ENCODE measurements around the gene CKS2. TPM values are rescaled to one million over a fixed set of nuclear protein-coding genes. Genes with fewer than 3 reads are reported as not detected.

CKS2 gene
- total RNA-seq, 1 experiment from 2014 or later = 303 TPM

DNA sequence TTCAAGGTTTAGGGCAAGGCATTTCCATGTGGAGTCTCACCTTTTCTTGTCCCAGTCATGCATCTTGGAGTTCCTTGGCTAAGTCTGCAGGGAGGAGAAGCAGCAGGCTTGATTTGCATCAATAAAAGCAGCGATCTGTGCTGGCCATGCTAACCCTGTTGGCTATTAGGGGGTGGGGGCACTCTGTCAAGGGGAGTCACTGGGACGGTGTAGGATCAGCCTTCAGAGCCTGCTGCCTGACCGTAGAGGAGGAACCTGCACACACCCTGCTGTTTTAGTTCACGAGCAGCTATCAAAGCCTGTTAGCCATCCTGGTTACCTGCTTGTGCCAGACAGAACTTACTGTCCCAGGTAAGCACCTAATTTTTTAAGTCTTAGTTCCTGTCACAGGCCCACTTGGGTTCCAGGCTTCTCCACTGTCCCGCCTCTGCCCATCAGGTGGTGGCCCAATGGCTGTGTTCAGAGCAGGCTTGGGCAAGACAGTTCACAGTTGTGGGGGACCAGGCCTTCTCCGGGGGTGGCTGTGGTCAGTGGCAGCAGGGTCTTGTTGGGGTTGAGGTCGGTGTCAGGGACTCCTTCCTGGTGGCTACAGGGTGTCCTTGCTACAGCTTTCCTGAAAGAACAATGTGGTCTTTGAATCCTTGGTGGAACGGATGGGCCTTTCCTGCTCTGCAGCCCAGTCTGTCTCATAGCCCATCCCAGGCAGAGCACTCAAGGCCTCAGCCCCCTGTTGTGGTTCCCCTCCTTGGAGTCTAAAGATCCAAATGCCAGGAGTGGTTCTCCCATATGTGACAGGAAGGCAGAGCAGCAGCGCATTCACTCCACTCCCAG is 51.0 kb downstream of the CKS2 start:
- no peak for DNase-seq
- H3K4me3 ChIP-seq (ENCODE audit: insufficient read depth, low read depth, low read length) = no peak overlapping the region
- H3K27me3 ChIP-seq (ENCODE audit: control insufficient read depth, insufficient read depth, low read length) = no peaks in the 10 kb centered on the region
- H3K36me3 ChIP-seq (replicated peaks; ENCODE audit: control insufficient read depth, insufficient read depth, low read length) = peaks cover 36% of the 10 kb centered on the region

DNA sequence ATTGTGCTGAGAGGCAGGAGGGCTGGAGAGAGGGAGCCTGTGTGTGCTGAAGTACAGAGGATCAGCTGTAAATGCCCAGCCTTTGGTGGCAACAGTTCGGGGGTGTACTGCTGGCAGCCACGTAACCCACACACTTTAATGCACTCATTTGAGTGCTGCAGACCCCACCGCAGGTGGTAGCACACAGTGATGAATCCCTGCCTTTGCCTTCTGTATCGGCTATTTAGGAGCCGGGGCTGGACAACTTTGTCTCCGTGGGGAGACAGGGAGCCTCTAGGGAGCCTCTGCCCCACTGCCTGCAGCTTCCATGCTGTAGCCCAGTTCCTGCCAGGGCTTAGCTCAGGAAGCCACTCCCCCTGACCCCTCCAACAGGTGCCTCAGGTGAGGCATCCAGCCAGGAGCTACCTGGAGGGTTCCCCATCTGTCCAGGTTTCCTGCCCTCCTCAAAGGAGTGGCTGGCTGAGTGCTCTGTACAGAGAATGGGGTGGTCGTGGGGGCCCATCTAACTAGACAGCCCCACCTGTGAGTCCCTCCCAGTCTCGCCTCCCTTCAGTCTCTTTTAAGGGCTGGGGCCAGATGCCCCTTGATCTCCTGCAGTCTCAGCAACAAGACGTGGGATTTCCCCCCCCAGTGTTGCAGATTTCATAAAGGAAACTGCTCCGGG is 51.8 kb downstream of the CKS2 start:
- no peaks in the 10 kb centered on the region for H3K27me3 ChIP-seq (ENCODE audit: control insufficient read depth, insufficient read depth, low read length)
- peaks cover 29% of the 10 kb centered on the region for H3K36me3 ChIP-seq (replicated peaks; ENCODE audit: control insufficient read depth, insufficient read depth, low read length)
- no peak overlapping the region for H3K4me3 ChIP-seq (ENCODE audit: insufficient read depth, low read depth, low read length)
- DNase-seq = peak; percentile 41

DNA sequence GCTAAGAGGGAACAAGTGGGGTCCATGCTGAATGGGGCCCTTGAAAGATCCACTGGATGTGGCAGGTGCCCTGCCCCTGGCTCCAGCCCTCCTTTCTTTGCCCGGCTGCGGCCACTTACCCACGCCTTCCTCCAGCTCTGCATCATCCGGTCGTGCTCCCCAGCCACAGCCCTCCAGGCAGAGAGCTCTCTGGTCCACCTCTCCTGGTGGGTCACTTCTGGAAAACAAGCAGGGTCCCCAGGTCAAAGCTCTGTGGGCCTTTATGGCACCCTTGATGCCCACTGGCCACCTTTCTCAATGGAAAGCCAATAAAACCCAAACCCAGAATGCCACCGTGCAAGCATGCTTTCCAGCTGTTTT is 52.3 kb downstream of the CKS2 start:
- DNase-seq = peak; percentile 33
- Histone ChIP-seq H3K4me3 (ENCODE audit: insufficient read depth, low read depth, low read length) (no peak overlapping the region), H3K36me3 (replicated peaks; ENCODE audit: control insufficient read depth, insufficient read depth, low read length) (peaks cover 24% of the 10 kb centered on the region), H3K27me3 (ENCODE audit: control insufficient read depth, insufficient read depth, low read length) (no peaks in the 10 kb centered on the region)

DNA sequence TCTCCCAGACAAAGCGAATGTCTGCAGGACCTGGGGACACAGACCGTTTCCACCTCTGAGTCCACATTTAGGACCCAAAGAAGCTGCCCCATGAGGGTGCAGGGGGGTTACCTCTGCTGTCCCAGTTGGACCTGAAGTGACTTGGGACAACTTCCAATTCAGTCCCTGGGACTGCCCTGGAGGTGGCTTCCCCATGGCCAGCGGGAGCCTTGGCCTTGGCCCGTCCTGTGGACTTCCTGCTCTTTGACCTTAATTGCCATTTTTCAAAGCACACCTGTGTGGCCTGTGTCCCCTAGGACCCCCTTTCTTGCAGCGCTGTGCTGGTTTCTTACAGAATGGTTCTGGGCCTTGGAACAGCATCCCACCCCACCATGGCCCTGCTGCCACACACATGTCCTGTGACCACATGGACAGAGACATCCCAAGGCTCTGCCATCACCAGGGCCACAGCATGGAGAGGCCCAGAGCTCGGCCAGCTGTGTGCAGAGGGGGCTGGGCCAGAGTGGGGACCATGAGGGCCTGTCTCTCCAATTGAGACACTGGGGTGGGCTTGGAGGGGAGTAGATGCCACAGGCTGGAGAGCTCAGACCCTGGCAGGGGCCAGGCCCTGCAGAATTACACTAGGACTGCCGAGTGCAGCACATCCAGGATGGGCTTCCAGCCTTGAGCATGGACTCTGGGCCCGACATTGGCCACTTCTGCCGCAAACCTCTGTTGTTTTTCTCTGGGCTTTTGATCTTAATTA is 53.1 kb downstream of the CKS2 start:
- H3K4me3 ChIP-seq (ENCODE audit: insufficient read depth, low read depth, low read length) = no peak overlapping the region
- no peaks in the 10 kb centered on the region for H3K27me3 ChIP-seq (ENCODE audit: control insufficient read depth, insufficient read depth, low read length)
- peaks cover 19% of the 10 kb centered on the region for H3K36me3 ChIP-seq (replicated peaks; ENCODE audit: control insufficient read depth, insufficient read depth, low read length)
- DNase-seq = peak; percentile 42

DNA sequence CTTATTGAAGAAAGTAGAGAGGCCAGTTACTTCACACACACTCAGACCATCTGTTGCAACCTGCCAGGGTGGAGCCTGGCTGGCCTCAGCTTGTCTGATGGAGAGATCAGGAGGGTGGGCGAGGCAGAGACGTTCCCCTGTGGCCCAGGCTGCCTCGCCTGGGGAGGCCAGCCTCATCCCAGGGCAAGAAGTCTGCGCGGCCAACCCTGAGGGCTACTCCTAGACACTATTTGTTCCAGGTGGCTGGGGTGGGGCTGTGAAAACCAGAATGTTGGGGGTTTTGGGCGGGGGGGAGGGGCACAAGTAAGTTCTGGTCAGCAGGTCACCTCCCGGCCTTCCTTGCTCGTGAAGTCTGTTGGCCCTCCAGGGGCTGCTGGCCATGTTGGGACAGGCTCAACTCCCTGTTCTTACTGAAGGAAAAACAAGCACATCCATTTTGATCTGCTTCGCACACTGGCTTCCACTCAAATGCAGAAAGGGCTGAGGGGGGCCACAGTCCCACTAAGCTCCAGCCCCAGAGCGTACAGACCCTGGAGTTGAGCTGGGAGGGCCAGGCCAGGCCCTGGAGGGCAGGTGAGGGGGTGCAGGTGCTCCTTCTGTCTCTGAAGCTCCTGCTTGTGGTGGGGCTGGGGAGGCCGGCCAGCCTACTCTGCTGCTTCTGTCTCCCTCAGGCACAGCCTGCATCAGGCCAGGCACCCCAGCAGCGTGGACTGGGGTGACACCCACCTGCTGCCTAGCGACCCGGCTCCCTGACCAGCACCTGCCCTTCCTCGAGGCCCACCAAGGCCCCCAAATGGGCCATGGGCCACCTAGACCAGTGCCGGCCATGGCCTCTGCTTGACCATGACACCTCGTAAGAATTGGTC is 53.9 kb downstream of the CKS2 start:
- Histone ChIP-seq H3K36me3 (replicated peaks; ENCODE audit: control insufficient read depth, insufficient read depth, low read length) (peaks cover 16% of the 10 kb centered on the region), H3K4me3 (ENCODE audit: insufficient read depth, low read depth, low read length) (no peak overlapping the region), H3K27me3 (ENCODE audit: control insufficient read depth, insufficient read depth, low read length) (no peaks in the 10 kb centered on the region)
- DNase-seq = peak; percentile 64

DNA sequence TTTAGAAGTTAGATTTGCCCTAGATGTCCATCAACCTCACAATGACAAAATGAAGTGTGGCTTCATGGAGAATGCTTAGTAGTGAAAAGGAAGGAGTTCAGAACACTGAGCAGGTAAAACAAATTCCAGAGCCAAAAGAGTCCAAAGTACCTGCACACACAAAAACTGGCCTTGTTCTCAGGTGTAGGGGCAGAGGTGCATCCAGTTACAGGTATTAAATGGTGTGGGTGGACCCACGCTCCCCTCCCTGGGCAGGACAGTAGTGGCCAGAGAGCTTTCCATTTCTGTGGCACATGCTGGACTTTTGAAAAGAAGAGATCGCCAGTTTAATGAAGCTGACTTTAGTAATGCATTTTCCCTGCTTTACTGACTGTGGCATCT is 54.5 kb downstream of the CKS2 start:
- H3K27me3 ChIP-seq (ENCODE audit: control insufficient read depth, insufficient read depth, low read length) = no peaks in the 10 kb centered on the region
- H3K4me3 ChIP-seq (ENCODE audit: insufficient read depth, low read depth, low read length) = no peak overlapping the region
- H3K36me3 ChIP-seq (replicated peaks; ENCODE audit: control insufficient read depth, insufficient read depth, low read length) = peaks cover 13% of the 10 kb centered on the region
- DNase-seq = no peak

Other genes starting within 250 kb of the CKS2 start
- 8.2 and 13.2 TPM in 2 replicates for gene SHC3, start 132.4 kb upstream of the CKS2 start, total RNA-seq (2014; rRNA removed; shearing (Covaris generic))
- gene SECISBP2, start 7.3 kb downstream of the CKS2 start, total RNA-seq (2014; rRNA removed; shearing (Covaris generic)) = 51.6 and 74.8 TPM in 2 replicates
- 17.0 and 23.6 TPM in 2 replicates for gene SEMA4D, start 186.9 kb downstream of the CKS2 start, total RNA-seq (2014; rRNA removed; shearing (Covaris generic))